ENCODE results near the gene STK39.

GRCh38 chr2:168090366-168091135 is 156.8 kb downstream of the STK39 start:
- TF ChIP-seq CTCF (conservative IDR thresholded peaks at IDR 0.05 in 1 of 2, IDR thresholded peaks at IDR 0.05 in 1 of 2; ENCODE audit: low read depth in 1 of 2, low read length in 2 of 2): no peak
- no peak for TF ChIP-seq EZH2 (IDR thresholded peaks at IDR 0.05; ENCODE audit: low read length, missing control alignments)

All from fibroblast of lung (primary cell).